NCI-H2171 (cell line): ENCODE data around the gene KLRD1.
"Not testable (repeated sequence)": the region's sequence is repeated elsewhere in the genome, so short reads cannot be mapped to it uniquely, and the experiment has no call there.

Experiments
- DNase-seq: peaks from one replicate; lab custom pipeline; 2025; lab: John Stamatoyannopoulos, UW

KLRD1 gene

GRCh38 chr12:10369557-10370415 is 62.1 kb downstream of the KLRD1 start:
- no peak for DNase-seq

GRCh38 chr12:10371893-10372535 is 64.3 kb downstream of the KLRD1 start:
- DNase-seq, result not testable (repeated sequence)

DNA sequence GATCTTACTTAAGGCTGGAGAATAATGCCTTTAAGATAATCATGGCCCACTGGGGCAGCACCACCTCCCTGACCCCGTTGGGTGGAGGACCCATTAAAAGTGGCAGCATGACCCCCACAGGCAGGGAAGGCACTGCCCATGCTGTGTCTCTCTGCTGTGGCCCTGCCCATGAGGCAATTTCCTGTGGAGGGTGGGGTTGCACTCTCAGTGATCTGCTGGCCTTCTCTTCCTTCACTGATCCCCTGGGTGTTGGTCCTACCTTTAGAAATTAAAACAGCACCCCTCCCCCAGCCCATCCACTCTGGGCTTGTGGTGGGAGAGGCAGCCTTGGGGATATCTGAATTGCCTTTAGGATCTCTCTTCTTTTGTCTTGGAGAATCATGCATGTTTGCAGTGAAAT is 64.9 kb downstream of the KLRD1 start:
- no peak for DNase-seq

DNA sequence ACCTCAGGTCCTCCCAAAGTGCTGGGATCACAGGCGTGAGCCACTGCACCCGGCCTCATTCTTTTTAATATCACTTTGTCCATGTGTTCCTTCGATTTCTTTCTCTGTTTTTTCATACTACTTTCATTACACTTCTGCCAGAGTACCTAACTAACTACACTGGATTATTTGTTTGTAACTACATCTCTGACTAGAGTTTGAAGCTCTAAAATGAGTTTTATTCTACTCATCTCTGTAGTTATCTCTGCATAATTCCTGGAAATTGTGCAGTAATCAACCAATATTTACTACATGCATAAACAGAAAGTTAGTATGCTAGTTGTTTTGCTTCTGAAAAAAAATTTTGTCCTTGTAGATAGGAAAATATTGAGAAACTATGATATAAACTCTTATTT is 67.0 kb downstream of the KLRD1 start:
- DNase-seq, result no peak

- DNase-seq, result not testable (repeated sequence)
Observed at GRCh38 chr12:10378737-10379136, 71.1 kb downstream of the KLRD1 start.
